ENCODE results near the gene PRRT2.
A peak's percentile ranks its signal among the peaks of the same experiment; 100 is the strongest.
"Not testable (repeated sequence)": the region's sequence is repeated elsewhere in the genome, so short reads cannot be mapped to it uniquely, and the experiment has no call there.

The PRRT2 gene

GRCh38 chr16:29824589-29825144, 12.7 kb downstream of the PRRT2 start:
- Mint-ChIP-seq H3K36me3 (ENCODE audit: low read depth) (peaks cover 35% of the 10 kb centered on the region), H3K4me3 (peak overlapping the region; percentile 58), H3K27ac (peak overlapping the region; percentile 81), H3K4me1 (ENCODE audit: low read depth) (peaks cover 35% of the 10 kb centered on the region), H3K27me3 (ENCODE audit: low read depth) (no peaks in the 10 kb centered on the region), H3K9me3 (no peaks in the 10 kb centered on the region)
- DNase-seq (ENCODE audit: low spot score), result no peak

GRCh38 chr16:29825145-29826044, 13.4 kb downstream of the PRRT2 start:
- Mint-ChIP-seq H3K36me3 (ENCODE audit: low read depth) (peaks cover 33% of the 10 kb centered on the region), H3K27me3 (ENCODE audit: low read depth) (no peaks in the 10 kb centered on the region), H3K9me3 (no peaks in the 10 kb centered on the region), H3K4me3 (peak overlapping the region; percentile 58), H3K27ac (peak overlapping the region; percentile 81), H3K4me1 (ENCODE audit: low read depth) (peaks cover 30% of the 10 kb centered on the region)
- DNase-seq (ENCODE audit: low spot score), result peak; percentile 72

- DNase-seq (ENCODE audit: low spot score), result no peak
- H3K27ac Mint-ChIP-seq, result peak overlapping the region; percentile 91
- no peaks in the 10 kb centered on the region for H3K9me3 Mint-ChIP-seq
- peak overlapping the region; percentile 78 for H3K4me3 Mint-ChIP-seq
- peaks cover 30% of the 10 kb centered on the region for H3K4me1 Mint-ChIP-seq (ENCODE audit: low read depth)
- H3K36me3 Mint-ChIP-seq (ENCODE audit: low read depth), result peaks cover 31% of the 10 kb centered on the region
- H3K27me3 Mint-ChIP-seq (ENCODE audit: low read depth), result no peaks in the 10 kb centered on the region
These were observed 14.3 kb downstream of the PRRT2 start for GRCh38 chr16:29826342-29826695.

GRCh38 chr16:29830774-29831173, 18.8 kb downstream of the PRRT2 start:
- H3K27me3 Mint-ChIP-seq (ENCODE audit: low read depth), result no peaks in the 10 kb centered on the region
- no peak for DNase-seq (ENCODE audit: low spot score)
- peaks cover 38% of the 10 kb centered on the region for H3K36me3 Mint-ChIP-seq (ENCODE audit: low read depth)
- no peak overlapping the region for H3K4me3 Mint-ChIP-seq
- H3K4me1 Mint-ChIP-seq (ENCODE audit: low read depth), result peaks cover 17% of the 10 kb centered on the region
- H3K27ac Mint-ChIP-seq, result no peak overlapping the region
- no peaks in the 10 kb centered on the region for H3K9me3 Mint-ChIP-seq

- no peak for DNase-seq (ENCODE audit: low spot score)
- peaks cover 41% of the 10 kb centered on the region for H3K36me3 Mint-ChIP-seq (ENCODE audit: low read depth)
- no peak overlapping the region for H3K27ac Mint-ChIP-seq
- no peak overlapping the region for H3K4me3 Mint-ChIP-seq
- no peaks in the 10 kb centered on the region for H3K9me3 Mint-ChIP-seq
- H3K4me1 Mint-ChIP-seq (ENCODE audit: low read depth), result peaks cover 10% of the 10 kb centered on the region
- H3K27me3 Mint-ChIP-seq (ENCODE audit: low read depth), result no peaks in the 10 kb centered on the region
These were observed 19.5 kb downstream of the PRRT2 start for GRCh38 chr16:29831490-29831889.

GRCh38 chr16:29833219-29833618, 21.2 kb downstream of the PRRT2 start:
- H3K27ac Mint-ChIP-seq; H3K9me3 Mint-ChIP-seq; H3K4me3 Mint-ChIP-seq; DNase-seq (ENCODE audit: low spot score); H3K4me1 Mint-ChIP-seq (ENCODE audit: low read depth); H3K27me3 Mint-ChIP-seq (ENCODE audit: low read depth): not testable (repeated sequence)
- H3K36me3 Mint-ChIP-seq (ENCODE audit: low read depth), result peaks cover 44% of the 10 kb centered on the region

- Mint-ChIP-seq H3K9me3 (no peaks in the 10 kb centered on the region), H3K4me3 (no peak overlapping the region), H3K27ac (no peak overlapping the region), H3K36me3 (ENCODE audit: low read depth) (peaks cover 44% of the 10 kb centered on the region), H3K27me3 (ENCODE audit: low read depth) (no peaks in the 10 kb centered on the region), H3K4me1 (ENCODE audit: low read depth) (no peaks in the 10 kb centered on the region)
- DNase-seq (ENCODE audit: low spot score), result no peak
These were observed 22.1 kb downstream of the PRRT2 start for GRCh38 chr16:29834079-29834478.

GRCh38 chr16:29835926-29836325, 23.9 kb downstream of the PRRT2 start:
- no peak overlapping the region for H3K4me3 Mint-ChIP-seq
- no peaks in the 10 kb centered on the region for H3K27me3 Mint-ChIP-seq (ENCODE audit: low read depth)
- peaks cover 44% of the 10 kb centered on the region for H3K36me3 Mint-ChIP-seq (ENCODE audit: low read depth)
- no peak overlapping the region for H3K27ac Mint-ChIP-seq
- H3K4me1 Mint-ChIP-seq (ENCODE audit: low read depth), result no peaks in the 10 kb centered on the region
- no peaks in the 10 kb centered on the region for H3K9me3 Mint-ChIP-seq
- DNase-seq (ENCODE audit: low spot score), result no peak

GRCh38 chr16:29836623-29837022, 24.6 kb downstream of the PRRT2 start:
- DNase-seq (ENCODE audit: low spot score), result no peak
- Mint-ChIP-seq H3K4me1 (ENCODE audit: low read depth) (no peaks in the 10 kb centered on the region), H3K27ac (no peak overlapping the region), H3K27me3 (ENCODE audit: low read depth) (no peaks in the 10 kb centered on the region), H3K36me3 (ENCODE audit: low read depth) (peaks cover 42% of the 10 kb centered on the region), H3K4me3 (no peak overlapping the region), H3K9me3 (no peaks in the 10 kb centered on the region)

- Mint-ChIP-seq H3K36me3 (ENCODE audit: low read depth) (peaks cover 41% of the 10 kb centered on the region), H3K27ac (no peak overlapping the region), H3K9me3 (no peaks in the 10 kb centered on the region), H3K4me3 (no peak overlapping the region), H3K27me3 (ENCODE audit: low read depth) (no peaks in the 10 kb centered on the region), H3K4me1 (ENCODE audit: low read depth) (no peaks in the 10 kb centered on the region)
- no peak for DNase-seq (ENCODE audit: low spot score)
These were observed 25.8 kb downstream of the PRRT2 start for GRCh38 chr16:29837841-29838240.

- no peaks in the 10 kb centered on the region for H3K4me1 Mint-ChIP-seq (ENCODE audit: low read depth)
- no peaks in the 10 kb centered on the region for H3K27me3 Mint-ChIP-seq (ENCODE audit: low read depth)
- no peak overlapping the region for H3K4me3 Mint-ChIP-seq
- no peaks in the 10 kb centered on the region for H3K9me3 Mint-ChIP-seq
- DNase-seq (ENCODE audit: low spot score), result no peak
- no peak overlapping the region for H3K27ac Mint-ChIP-seq
- peaks cover 42% of the 10 kb centered on the region for H3K36me3 Mint-ChIP-seq (ENCODE audit: low read depth)
These were observed 27.8 kb downstream of the PRRT2 start for GRCh38 chr16:29839822-29840221.

GRCh38 chr16:29840240-29840639, 28.2 kb downstream of the PRRT2 start:
- H3K36me3 Mint-ChIP-seq (ENCODE audit: low read depth), result peaks cover 44% of the 10 kb centered on the region
- no peak overlapping the region for H3K4me3 Mint-ChIP-seq
- no peaks in the 10 kb centered on the region for H3K9me3 Mint-ChIP-seq
- no peaks in the 10 kb centered on the region for H3K27me3 Mint-ChIP-seq (ENCODE audit: low read depth)
- no peak for DNase-seq (ENCODE audit: low spot score)
- H3K27ac Mint-ChIP-seq, result no peak overlapping the region
- H3K4me1 Mint-ChIP-seq (ENCODE audit: low read depth), result no peaks in the 10 kb centered on the region

- Mint-ChIP-seq H3K4me3 (no peak overlapping the region), H3K4me1 (ENCODE audit: low read depth) (no peaks in the 10 kb centered on the region), H3K27ac (no peak overlapping the region), H3K9me3 (no peaks in the 10 kb centered on the region), H3K36me3 (ENCODE audit: low read depth) (peaks cover 46% of the 10 kb centered on the region), H3K27me3 (ENCODE audit: low read depth) (no peaks in the 10 kb centered on the region)
- DNase-seq (ENCODE audit: low spot score), result no peak
These were observed 29.6 kb downstream of the PRRT2 start for GRCh38 chr16:29841631-29842030.

GRCh38 chr16:29842732-29843346, 30.8 kb downstream of the PRRT2 start:
- H3K27ac Mint-ChIP-seq, result no peak overlapping the region
- no peaks in the 10 kb centered on the region for H3K9me3 Mint-ChIP-seq
- H3K36me3 Mint-ChIP-seq (ENCODE audit: low read depth), result peaks cover 44% of the 10 kb centered on the region
- H3K27me3 Mint-ChIP-seq (ENCODE audit: low read depth), result no peaks in the 10 kb centered on the region
- no peak for DNase-seq (ENCODE audit: low spot score)
- no peak overlapping the region for H3K4me3 Mint-ChIP-seq
- no peaks in the 10 kb centered on the region for H3K4me1 Mint-ChIP-seq (ENCODE audit: low read depth)

Data from T-helper 2 cell treated with Interferon-gamma antibody and Interleukin-4, amounts not matched to agents 5 μg/mL and 100 μg/mL, for 36 hours (primary cell).